ENCODE data around the gene CETP. TPM values are rescaled to one million over a fixed set of nuclear protein-coding genes. Genes with fewer than 3 reads are reported as not detected.

CETP gene
- total and polyA plus RNA-seq, 9 of the 15 experiments (the other 6 are each of a cell fraction or from before 2014, with no cell fraction given) = 0.07 to 0.11 TPM; not detected in 7

DNA sequence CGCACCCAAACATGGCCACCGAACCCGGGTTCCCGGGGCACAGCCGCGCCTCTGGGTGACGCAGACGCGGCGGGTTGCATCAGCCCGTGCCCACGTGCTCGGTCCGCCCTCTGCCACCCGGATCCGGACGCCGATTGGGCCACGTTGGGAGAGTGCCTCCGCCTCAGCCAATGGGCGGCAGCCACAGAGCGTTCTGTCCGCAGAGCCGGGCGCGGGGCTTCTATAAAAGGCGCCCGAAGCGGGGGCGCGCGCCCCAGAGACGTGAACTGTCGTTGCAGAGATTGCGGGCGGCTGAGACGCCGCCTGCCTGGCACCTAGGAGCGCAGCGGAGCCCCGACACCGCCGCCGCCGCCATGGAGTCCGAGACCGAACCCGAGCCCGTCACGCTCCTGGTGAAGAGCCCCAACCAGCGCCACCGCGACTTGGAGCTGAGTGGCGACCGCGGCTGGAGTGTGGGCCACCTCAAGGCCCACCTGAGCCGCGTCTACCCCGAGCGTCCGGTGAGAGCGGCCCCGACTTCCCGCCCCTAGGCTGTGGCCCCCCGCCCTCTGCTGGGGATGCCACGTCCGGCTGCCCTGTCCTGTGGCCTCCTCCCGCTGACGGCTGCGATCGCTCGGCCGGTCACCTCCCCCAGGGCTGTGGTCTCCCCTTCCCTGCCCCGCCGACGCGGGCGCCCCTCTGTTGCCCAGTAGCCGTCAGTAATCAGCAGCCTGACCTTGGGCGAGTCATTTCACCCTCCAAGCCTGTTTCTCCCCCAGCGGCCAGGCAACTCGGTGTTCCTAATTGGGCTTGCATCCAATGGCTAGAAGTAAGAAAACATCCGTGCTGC is 29.6 kb upstream of the CETP start, which contains the start of gene HERPUD1 (continued):
- TF ChIP-seq, protein P1, sequence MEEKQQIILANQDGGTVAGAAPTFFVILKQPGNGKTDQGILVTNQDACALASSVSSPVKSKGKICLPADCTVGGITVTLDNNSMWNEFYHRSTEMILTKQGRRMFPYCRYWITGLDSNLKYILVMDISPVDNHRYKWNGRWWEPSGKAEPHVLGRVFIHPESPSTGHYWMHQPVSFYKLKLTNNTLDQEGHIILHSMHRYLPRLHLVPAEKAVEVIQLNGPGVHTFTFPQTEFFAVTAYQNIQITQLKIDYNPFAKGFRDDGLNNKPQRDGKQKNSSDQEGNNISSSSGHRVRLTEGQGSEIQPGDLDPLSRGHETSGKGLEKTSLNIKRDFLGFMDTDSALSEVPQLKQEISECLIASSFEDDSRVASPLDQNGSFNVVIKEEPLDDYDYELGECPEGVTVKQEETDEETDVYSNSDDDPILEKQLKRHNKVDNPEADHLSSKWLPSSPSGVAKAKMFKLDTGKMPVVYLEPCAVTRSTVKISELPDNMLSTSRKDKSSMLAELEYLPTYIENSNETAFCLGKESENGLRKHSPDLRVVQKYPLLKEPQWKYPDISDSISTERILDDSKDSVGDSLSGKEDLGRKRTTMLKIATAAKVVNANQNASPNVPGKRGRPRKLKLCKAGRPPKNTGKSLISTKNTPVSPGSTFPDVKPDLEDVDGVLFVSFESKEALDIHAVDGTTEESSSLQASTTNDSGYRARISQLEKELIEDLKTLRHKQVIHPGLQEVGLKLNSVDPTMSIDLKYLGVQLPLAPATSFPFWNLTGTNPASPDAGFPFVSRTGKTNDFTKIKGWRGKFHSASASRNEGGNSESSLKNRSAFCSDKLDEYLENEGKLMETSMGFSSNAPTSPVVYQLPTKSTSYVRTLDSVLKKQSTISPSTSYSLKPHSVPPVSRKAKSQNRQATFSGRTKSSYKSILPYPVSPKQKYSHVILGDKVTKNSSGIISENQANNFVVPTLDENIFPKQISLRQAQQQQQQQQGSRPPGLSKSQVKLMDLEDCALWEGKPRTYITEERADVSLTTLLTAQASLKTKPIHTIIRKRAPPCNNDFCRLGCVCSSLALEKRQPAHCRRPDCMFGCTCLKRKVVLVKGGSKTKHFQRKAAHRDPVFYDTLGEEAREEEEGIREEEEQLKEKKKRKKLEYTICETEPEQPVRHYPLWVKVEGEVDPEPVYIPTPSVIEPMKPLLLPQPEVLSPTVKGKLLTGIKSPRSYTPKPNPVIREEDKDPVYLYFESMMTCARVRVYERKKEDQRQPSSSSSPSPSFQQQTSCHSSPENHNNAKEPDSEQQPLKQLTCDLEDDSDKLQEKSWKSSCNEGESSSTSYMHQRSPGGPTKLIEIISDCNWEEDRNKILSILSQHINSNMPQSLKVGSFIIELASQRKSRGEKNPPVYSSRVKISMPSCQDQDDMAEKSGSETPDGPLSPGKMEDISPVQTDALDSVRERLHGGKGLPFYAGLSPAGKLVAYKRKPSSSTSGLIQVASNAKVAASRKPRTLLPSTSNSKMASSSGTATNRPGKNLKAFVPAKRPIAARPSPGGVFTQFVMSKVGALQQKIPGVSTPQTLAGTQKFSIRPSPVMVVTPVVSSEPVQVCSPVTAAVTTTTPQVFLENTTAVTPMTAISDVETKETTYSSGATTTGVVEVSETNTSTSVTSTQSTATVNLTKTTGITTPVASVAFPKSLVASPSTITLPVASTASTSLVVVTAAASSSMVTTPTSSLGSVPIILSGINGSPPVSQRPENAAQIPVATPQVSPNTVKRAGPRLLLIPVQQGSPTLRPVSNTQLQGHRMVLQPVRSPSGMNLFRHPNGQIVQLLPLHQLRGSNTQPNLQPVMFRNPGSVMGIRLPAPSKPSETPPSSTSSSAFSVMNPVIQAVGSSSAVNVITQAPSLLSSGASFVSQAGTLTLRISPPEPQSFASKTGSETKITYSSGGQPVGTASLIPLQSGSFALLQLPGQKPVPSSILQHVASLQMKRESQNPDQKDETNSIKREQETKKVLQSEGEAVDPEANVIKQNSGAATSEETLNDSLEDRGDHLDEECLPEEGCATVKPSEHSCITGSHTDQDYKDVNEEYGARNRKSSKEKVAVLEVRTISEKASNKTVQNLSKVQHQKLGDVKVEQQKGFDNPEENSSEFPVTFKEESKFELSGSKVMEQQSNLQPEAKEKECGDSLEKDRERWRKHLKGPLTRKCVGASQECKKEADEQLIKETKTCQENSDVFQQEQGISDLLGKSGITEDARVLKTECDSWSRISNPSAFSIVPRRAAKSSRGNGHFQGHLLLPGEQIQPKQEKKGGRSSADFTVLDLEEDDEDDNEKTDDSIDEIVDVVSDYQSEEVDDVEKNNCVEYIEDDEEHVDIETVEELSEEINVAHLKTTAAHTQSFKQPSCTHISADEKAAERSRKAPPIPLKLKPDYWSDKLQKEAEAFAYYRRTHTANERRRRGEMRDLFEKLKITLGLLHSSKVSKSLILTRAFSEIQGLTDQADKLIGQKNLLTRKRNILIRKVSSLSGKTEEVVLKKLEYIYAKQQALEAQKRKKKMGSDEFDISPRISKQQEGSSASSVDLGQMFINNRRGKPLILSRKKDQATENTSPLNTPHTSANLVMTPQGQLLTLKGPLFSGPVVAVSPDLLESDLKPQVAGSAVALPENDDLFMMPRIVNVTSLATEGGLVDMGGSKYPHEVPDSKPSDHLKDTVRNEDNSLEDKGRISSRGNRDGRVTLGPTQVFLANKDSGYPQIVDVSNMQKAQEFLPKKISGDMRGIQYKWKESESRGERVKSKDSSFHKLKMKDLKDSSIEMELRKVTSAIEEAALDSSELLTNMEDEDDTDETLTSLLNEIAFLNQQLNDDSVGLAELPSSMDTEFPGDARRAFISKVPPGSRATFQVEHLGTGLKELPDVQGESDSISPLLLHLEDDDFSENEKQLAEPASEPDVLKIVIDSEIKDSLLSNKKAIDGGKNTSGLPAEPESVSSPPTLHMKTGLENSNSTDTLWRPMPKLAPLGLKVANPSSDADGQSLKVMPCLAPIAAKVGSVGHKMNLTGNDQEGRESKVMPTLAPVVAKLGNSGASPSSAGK (IDR thresholded peaks at IDR 0.05) = 0 out of 2 replicates have a peak, but pooled peaks have one; percentile 74
- TF ChIP-seq, protein P2, sequence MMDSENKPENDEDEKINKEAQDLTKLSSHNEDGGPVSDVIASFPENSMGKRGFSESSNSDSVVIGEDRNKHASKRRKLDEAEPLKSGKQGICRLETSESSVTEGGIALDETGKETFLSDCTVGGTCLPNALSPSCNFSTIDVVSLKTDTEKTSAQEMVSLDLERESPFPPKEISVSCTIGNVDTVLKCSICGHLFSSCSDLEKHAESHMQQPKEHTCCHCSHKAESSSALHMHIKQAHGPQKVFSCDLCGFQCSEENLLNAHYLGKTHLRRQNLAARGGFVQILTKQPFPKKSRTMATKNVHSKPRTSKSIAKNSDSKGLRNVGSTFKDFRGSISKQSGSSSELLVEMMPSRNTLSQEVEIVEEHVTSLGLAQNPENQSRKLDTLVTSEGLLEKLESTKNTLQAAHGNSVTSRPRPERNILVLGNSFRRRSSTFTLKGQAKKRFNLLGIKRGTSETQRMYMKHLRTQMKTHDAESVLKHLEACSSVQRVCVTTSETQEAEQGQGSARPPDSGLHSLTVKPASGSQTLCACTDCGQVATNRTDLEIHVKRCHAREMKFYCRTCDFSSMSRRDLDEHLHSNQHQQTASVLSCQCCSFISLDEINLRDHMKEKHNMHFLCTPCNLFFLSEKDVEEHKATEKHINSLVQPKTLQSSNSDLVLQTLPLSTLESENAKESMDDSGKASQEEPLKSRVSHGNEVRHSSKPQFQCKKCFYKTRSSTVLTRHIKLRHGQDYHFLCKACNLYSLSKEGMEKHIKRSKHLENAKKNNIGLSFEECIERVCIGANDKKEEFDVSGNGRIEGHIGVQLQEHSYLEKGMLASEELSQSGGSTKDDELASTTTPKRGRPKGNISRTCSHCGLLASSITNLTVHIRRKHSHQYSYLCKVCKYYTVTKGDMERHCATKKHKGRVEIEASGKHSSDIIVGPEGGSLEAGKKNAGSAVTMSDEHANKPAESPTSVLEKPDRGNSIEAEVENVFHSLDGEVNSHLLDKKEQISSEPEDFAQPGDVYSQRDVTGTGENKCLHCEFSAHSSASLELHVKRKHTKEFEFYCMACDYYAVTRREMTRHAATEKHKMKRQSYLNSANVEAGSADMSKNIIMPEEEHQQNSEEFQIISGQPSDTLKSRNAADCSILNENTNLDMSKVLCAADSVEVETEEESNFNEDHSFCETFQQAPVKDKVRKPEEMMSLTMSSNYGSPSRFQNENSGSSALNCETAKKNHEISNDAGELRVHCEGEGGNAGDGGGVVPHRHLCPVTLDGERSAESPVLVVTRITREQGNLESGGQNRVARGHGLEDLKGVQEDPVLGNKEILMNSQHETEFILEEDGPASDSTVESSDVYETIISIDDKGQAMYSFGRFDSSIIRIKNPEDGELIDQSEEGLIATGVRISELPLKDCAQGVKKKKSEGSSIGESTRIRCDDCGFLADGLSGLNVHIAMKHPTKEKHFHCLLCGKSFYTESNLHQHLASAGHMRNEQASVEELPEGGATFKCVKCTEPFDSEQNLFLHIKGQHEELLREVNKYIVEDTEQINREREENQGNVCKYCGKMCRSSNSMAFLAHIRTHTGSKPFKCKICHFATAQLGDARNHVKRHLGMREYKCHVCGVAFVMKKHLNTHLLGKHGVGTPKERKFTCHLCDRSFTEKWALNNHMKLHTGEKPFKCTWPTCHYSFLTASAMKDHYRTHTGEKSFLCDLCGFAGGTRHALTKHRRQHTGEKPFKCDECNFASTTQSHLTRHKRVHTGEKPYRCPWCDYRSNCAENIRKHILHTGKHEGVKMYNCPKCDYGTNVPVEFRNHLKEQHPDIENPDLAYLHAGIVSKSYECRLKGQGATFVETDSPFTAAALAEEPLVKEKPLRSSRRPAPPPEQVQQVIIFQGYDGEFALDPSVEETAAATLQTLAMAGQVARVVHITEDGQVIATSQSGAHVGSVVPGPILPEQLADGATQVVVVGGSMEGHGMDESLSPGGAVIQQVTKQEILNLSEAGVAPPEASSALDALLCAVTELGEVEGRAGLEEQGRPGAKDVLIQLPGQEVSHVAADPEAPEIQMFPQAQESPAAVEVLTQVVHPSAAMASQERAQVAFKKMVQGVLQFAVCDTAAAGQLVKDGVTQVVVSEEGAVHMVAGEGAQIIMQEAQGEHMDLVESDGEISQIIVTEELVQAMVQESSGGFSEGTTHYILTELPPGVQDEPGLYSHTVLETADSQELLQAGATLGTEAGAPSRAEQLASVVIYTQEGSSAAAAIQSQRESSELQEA (IDR thresholded peaks at IDR 0.05; ENCODE audit: low read depth) = no peak
- TF ChIP-seq IRF2 (CRISPR knock-in tag; IDR thresholded peaks at IDR 0.05) = peak; percentile 43; the same call in 1 of the 2 replicates
- peak; percentile 83 for TF ChIP-seq JUN (IDR thresholded peaks at IDR 0.05; ENCODE audit: borderline replicate concordance, low read depth, low read length)
- no peak for TF ChIP-seq JUN (CRISPR knock-in tag; IDR thresholded peaks at IDR 0.05; ENCODE audit: borderline replicate concordance)
- peak; percentile 91 for TF ChIP-seq SUPT5H (IDR thresholded peaks at IDR 0.05)
- peak; percentile 74 for TF ChIP-seq CHD1 (IDR thresholded peaks at IDR 0.05; ENCODE audit: low read length)

Data from K562 (cell line).